ENCODE measurements around the gene SLC25A1.

DNA sequence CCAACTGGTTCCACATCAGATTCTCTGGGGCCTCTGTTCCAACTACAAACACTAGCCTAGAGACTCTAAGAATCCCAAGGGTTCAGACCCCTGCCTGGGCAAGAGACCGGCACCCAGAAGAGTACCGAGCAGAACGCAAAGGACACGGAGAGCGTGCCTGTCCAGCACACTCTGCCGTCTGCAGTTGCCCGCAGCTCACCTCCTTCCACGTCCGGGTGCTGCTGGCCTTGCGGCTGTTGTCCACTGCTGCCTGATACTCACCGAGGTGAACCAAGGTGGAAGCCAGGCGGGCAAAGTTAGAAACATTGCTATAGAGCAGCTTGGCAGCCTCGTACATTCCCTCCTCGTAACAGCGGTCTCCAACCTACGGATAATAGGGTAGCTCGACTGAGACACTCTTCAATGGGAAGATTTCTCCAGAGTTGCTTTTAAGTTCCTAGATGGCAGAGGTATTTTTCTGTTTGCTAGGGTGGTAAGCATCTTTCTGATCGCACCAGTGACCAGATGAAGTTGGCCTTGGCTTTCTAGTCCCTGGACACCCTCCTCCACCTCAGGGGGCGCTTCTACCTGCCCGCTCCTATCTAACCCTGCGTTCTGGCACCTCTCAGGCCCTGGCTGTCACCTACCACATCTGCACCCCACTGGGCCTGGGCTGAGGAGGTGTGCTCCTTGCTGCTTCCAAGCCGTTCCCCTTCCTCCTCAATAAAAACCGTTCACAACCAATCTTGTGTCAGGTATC lies 22.8 kb upstream of the SLC25A1 start:
- TF ChIP-seq, protein P1, sequence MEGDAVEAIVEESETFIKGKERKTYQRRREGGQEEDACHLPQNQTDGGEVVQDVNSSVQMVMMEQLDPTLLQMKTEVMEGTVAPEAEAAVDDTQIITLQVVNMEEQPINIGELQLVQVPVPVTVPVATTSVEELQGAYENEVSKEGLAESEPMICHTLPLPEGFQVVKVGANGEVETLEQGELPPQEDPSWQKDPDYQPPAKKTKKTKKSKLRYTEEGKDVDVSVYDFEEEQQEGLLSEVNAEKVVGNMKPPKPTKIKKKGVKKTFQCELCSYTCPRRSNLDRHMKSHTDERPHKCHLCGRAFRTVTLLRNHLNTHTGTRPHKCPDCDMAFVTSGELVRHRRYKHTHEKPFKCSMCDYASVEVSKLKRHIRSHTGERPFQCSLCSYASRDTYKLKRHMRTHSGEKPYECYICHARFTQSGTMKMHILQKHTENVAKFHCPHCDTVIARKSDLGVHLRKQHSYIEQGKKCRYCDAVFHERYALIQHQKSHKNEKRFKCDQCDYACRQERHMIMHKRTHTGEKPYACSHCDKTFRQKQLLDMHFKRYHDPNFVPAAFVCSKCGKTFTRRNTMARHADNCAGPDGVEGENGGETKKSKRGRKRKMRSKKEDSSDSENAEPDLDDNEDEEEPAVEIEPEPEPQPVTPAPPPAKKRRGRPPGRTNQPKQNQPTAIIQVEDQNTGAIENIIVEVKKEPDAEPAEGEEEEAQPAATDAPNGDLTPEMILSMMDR (conservative IDR thresholded peaks at IDR 0.05; ENCODE audit: low read length), result no peak
- no peak for TF ChIP-seq EZH2phosphoT487 (IDR thresholded peaks at IDR 0.05; ENCODE audit: borderline replicate concordance)

Measured in Loucy (cell line).